Hepatocyte (in vitro differentiated cells): ENCODE measurements around the gene NFKB1. TPM values are rescaled to one million over a fixed set of nuclear protein-coding genes. Genes with fewer than 3 reads are reported as not detected.

Experiments
- DNase-seq: peaks from one replicate; pipeline ENCODE4 v3.0.0-alpha.2; 2016; ENCODE audit warnings: low spot score
- H2AFZ ChIP-seq: fragments of 200-600 bp; sonication (generic); 2 replicates; pipeline ENCODE4 v1.6.0; 2016; ENCODE audit warnings: antibody characterized with exemption, mild to moderate bottlenecking
- H3K27ac ChIP-seq: fragments of 200-600 bp; sonication (generic); 2 replicates; pipeline ENCODE4 v1.5.1; 2016; ENCODE audit warnings: mild to moderate bottlenecking
- H3K27me3 ChIP-seq: fragments of 200-600 bp; sonication (generic); 2 replicates; pipeline ENCODE4 v1.6.1; 2016
- H3K36me3 ChIP-seq: fragments of 200-600 bp; sonication (generic); replicated peaks from 2 replicates; pipeline ENCODE4 v1.5.1; 2016; ENCODE audit warnings: low read depth; ENCODE audit not compliant: insufficient read depth
- H3K4me1 ChIP-seq: fragments of 200-600 bp; sonication (generic); 2 replicates; pipeline ENCODE4 v1.5.1; 2016; ENCODE audit warnings: mild to moderate bottlenecking, moderate library complexity; ENCODE audit not compliant: insufficient read depth
- H3K4me2 ChIP-seq: fragments of 200-600 bp; sonication (generic); 2 replicates; pipeline ENCODE4 v1.6.0; 2016
- H3K4me3 ChIP-seq: fragments of 200-600 bp; sonication (generic); 2 replicates; pipeline ENCODE4 v1.5.1; 2016; ENCODE audit warnings: mild to moderate bottlenecking
- H3K79me2 ChIP-seq: fragments of 200-600 bp; sonication (generic); 2 replicates; pipeline ENCODE4 v1.6.0; 2017; ENCODE audit warnings: mild to moderate bottlenecking
- H3K9me2 ChIP-seq: fragments of 200-600 bp; sonication (generic); replicated peaks from 2 replicates; pipeline ENCODE4 v1.6.0; 2017; ENCODE audit warnings: mild to moderate bottlenecking; ENCODE audit not compliant: insufficient read depth
- H3K9me3 ChIP-seq: fragments of 200-600 bp; sonication (generic); 2 replicates; pipeline ENCODE4 v1.5.1; 2016; ENCODE audit warnings: low read depth, mild to moderate bottlenecking
- H4K20me1 ChIP-seq: fragments of 200-600 bp; sonication (generic); 2 replicates; pipeline ENCODE4 v1.6.0; 2016; ENCODE audit warnings: mild to moderate bottlenecking; ENCODE audit not compliant: insufficient read depth, poor library complexity, severe bottlenecking
- EZH2 ChIP-seq: fragments of 200-600 bp; sonication (generic); IDR thresholded peaks from 2 replicates; pipeline ENCODE4 v1.6.1; 2016; ENCODE audit warnings: antibody characterized with exemption, mild to moderate bottlenecking, borderline replicate concordance
- EZH2phosphoT487 ChIP-seq: fragments of 200-600 bp; sonication (generic); IDR thresholded peaks from one replicate; pipeline ENCODE4 v1.6.1; 2018; ENCODE audit warnings: antibody characterized with exemption, mild to moderate bottlenecking, low read depth, moderate library complexity; ENCODE audit not compliant: unreplicated experiment, severe bottlenecking
- WGBS: methylation state at CpG from one replicate; pipeline ENCODE4 v1.1.6; 2016; ENCODE audit warnings: low lambda C conversion rate; ENCODE audit errors: missing lambda C conversion rate; 5-methylcytosine and 5-hydroxymethylcytosine counted together
- polyA plus RNA-seq: library from polyadenylated mRNA; unstranded; fragments of >200 nt; fragmentation: Nextera tagmentation; extraction: Ambion mirVana; gene quantifications from 2 replicates; pipeline ENCODE4 v1.2.1, GENCODE V29; 2016
- total RNA-seq: library from RNA; depleted of rRNA; stranded (reverse); fragments of >200 nt; gene quantifications from 2 replicates; pipeline ENCODE4 v1.2.3, GENCODE V29; 2014
- TF ChIP-seq, protein P1 (sequence below): fragments of 200-600 bp; sonication (generic); IDR thresholded peaks from 2 replicates; pipeline ENCODE4 v1.5.1; 2016; ENCODE audit warnings: antibody characterized with exemption, mild to moderate bottlenecking; ENCODE audit not compliant: poor library complexity

The NFKB1 gene
- total and polyA plus RNA-seq, 2 experiments from 2014 or later = 21.1 to 22.8 TPM

DNA sequence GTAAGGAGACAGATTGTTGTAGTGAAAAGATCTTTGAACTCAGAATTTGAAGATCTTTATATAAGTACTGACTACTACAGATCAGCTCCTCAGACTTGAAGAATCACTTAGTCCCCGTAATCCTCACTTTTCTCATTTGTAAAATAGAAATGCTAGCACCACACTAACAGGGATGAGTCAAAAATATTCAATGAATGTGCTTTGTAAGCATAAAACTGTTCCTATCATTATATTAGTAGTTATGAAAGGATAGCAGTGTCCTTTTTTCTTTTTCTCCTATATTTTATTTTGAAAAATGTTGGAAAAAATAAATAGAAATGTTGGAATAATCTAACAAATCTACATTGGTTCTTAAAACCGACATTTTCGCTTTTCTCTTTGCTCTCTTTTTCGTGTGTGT lies 25.4 kb downstream of the NFKB1 start:
- WGBS = 91% methylated on average over 4 of the region's 4 CpGs
- H3K4me2 ChIP-seq = no peak overlapping the region
- H3K27ac ChIP-seq = no peak overlapping the region
- H4K20me1 ChIP-seq = no peaks in the 10 kb centered on the region
- TF ChIP-seq EZH2 = no peak
- no peak for TF ChIP-seq EZH2phosphoT487
- TF ChIP-seq, protein P1, sequence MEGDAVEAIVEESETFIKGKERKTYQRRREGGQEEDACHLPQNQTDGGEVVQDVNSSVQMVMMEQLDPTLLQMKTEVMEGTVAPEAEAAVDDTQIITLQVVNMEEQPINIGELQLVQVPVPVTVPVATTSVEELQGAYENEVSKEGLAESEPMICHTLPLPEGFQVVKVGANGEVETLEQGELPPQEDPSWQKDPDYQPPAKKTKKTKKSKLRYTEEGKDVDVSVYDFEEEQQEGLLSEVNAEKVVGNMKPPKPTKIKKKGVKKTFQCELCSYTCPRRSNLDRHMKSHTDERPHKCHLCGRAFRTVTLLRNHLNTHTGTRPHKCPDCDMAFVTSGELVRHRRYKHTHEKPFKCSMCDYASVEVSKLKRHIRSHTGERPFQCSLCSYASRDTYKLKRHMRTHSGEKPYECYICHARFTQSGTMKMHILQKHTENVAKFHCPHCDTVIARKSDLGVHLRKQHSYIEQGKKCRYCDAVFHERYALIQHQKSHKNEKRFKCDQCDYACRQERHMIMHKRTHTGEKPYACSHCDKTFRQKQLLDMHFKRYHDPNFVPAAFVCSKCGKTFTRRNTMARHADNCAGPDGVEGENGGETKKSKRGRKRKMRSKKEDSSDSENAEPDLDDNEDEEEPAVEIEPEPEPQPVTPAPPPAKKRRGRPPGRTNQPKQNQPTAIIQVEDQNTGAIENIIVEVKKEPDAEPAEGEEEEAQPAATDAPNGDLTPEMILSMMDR = no peak
- no peaks in the 10 kb centered on the region for H3K9me3 ChIP-seq
- H3K4me1 ChIP-seq = peaks cover 27% of the 10 kb centered on the region
- H3K4me3 ChIP-seq = no peak overlapping the region
- peaks cover 43% of the 10 kb centered on the region for H3K79me2 ChIP-seq
- no peaks in the 10 kb centered on the region for H3K9me2 ChIP-seq
- no peak overlapping the region for H2AFZ ChIP-seq
- no peak for DNase-seq
- H3K27me3 ChIP-seq = no peaks in the 10 kb centered on the region
- no peaks in the 10 kb centered on the region for H3K36me3 ChIP-seq

DNA sequence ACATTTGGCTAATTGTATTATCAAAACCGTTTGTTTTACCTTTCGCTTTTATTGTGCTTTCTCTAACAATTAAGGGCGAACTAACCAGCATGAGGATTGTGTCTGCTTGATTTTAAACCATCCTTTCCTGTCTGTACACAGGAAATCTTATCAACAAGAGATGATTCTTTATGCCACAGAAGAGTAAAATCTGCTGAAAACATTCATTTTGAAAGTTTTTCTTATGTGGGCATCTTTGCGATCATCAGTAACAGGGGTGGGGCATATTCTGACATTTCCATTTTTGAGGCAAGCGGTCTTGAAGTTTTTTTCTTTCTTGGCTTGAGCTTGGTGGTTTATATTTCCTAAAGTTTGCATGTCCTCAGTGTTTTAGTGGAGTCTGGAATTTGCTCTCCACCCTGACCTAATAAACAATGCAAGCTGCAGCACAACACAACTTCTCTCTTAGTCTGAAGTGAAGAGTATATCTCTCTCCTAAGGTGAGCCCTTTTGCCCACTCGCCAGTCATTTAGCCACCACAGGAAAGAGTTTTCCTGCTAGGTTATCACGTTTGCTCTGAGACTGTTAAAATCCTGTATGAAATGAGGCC lies 26.6 kb downstream of the NFKB1 start:
- Histone ChIP-seq H3K79me2 (peaks cover 38% of the 10 kb centered on the region), H3K4me2 (no peak overlapping the region), H3K9me3 (no peaks in the 10 kb centered on the region), H3K27ac (no peak overlapping the region), H2AFZ (no peak overlapping the region), H3K27me3 (no peaks in the 10 kb centered on the region), H3K36me3 (no peaks in the 10 kb centered on the region), H4K20me1 (no peaks in the 10 kb centered on the region), H3K9me2 (no peaks in the 10 kb centered on the region), H3K4me1 (peaks cover 27% of the 10 kb centered on the region), H3K4me3 (no peak overlapping the region)
- 76% methylated on average over 7 of the region's 7 CpGs for WGBS
- no peak for DNase-seq
- TF ChIP-seq, protein P1 = no peak
- TF ChIP-seq EZH2phosphoT487 (no peak), EZH2 (no peak)

DNA sequence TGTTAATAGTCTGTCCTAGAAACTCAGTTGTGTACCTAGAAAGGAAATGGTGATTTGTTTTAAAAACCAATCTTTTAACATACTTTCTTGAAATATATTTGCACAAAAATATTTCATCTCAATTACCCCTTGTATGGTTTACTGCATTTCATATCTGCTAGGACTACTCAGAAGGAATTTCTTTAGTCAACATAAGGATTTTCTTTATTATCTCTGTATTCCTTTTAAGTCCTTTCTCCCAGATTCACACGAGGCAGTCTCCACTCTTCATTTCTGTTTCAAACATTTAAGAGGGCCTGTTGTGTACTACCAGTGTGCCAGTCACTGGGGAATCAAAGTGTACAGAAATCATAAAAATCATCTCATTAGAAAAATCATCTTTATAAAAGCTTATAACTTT lies 28.8 kb downstream of the NFKB1 start:
- no peaks in the 10 kb centered on the region for H3K9me2 ChIP-seq
- TF ChIP-seq EZH2 = no peak
- no peak for TF ChIP-seq EZH2phosphoT487
- TF ChIP-seq, protein P1 = no peak
- peaks cover 22% of the 10 kb centered on the region for H3K79me2 ChIP-seq
- H3K36me3 ChIP-seq = no peaks in the 10 kb centered on the region
- no peak for DNase-seq
- H3K27me3 ChIP-seq = no peaks in the 10 kb centered on the region
- peak overlapping the region; percentile 5 for H3K4me2 ChIP-seq
- H3K4me3 ChIP-seq = no peak overlapping the region
- H3K27ac ChIP-seq = peak overlapping the region; percentile 27
- peaks cover 27% of the 10 kb centered on the region for H3K4me1 ChIP-seq
- WGBS = 26% methylated on average over 1 of the region's 1 CpG
- H2AFZ ChIP-seq = no peak overlapping the region
- no peaks in the 10 kb centered on the region for H4K20me1 ChIP-seq
- no peaks in the 10 kb centered on the region for H3K9me3 ChIP-seq
